ENCODE data around the gene CHD2. TPM values are rescaled to one million over a fixed set of nuclear protein-coding genes. Genes with fewer than 3 reads are reported as not detected.

Gene CHD2
- total RNA-seq, 1 experiment from 2014 or later, result 101 TPM

GRCh38 chr15:93029836-93030429 lies 129.8 kb downstream of the CHD2 start:
- Mint-ChIP-seq H3K9me3 (no peaks in the 10 kb centered on the region), H3K4me1 (peaks cover 28% of the 10 kb centered on the region), H3K27me3 (ENCODE audit: low read depth) (no peaks in the 10 kb centered on the region), H3K36me3 (peaks cover 17% of the 10 kb centered on the region), H3K27ac (no peak overlapping the region), H3K4me3 (no peak overlapping the region)
- DNase-seq (ENCODE audit: low spot score) (no peak), ATAC-seq (peak; percentile 5)
- peak; percentile 71 for TF ChIP-seq ZNF423 (CRISPR knock-in tag; IDR thresholded peaks at IDR 0.05)
- TF ChIP-seq TP53 (CRISPR knock-in tag; IDR thresholded peaks at IDR 0.05), result no peak
- TF ChIP-seq TEAD4 (CRISPR knock-in tag; IDR thresholded peaks at IDR 0.05), result no peak
- no peak for TF ChIP-seq NR2C2 (CRISPR knock-in tag; IDR thresholded peaks at IDR 0.05)
- TF ChIP-seq ATF1 (CRISPR knock-in tag; IDR thresholded peaks at IDR 0.05), result no peak
- TF ChIP-seq USF1 (CRISPR knock-in tag; IDR thresholded peaks at IDR 0.05), result no peak
- TF ChIP-seq, protein P1, sequence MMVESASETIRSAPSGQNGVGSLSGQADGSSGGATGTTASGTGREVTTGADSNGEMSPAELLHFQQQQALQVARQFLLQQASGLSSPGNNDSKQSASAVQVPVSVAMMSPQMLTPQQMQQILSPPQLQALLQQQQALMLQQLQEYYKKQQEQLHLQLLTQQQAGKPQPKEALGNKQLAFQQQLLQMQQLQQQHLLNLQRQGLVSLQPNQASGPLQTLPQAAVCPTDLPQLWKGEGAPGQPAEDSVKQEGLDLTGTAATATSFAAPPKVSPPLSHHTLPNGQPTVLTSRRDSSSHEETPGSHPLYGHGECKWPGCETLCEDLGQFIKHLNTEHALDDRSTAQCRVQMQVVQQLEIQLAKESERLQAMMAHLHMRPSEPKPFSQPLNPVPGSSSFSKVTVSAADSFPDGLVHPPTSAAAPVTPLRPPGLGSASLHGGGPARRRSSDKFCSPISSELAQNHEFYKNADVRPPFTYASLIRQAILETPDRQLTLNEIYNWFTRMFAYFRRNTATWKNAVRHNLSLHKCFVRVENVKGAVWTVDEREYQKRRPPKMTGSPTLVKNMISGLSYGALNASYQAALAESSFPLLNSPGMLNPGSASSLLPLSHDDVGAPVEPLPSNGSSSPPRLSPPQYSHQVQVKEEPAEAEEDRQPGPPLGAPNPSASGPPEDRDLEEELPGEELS (CRISPR knock-in tag; IDR thresholded peaks at IDR 0.05), result no peak
- ChIA-PET POLR2A (interaction anchor here (0.7 kb wide), 1 partner anchor 147 kb away, joined by 3 read pairs; no protein-coding TSS in a partner anchor), CTCF (interaction anchor here (0.6 to 6.3 kb wide), 48 partner anchors 9 to 1090 kb away, joined by 3 to 89 read pairs (median 3); no protein-coding TSS in a partner anchor)

DNA sequence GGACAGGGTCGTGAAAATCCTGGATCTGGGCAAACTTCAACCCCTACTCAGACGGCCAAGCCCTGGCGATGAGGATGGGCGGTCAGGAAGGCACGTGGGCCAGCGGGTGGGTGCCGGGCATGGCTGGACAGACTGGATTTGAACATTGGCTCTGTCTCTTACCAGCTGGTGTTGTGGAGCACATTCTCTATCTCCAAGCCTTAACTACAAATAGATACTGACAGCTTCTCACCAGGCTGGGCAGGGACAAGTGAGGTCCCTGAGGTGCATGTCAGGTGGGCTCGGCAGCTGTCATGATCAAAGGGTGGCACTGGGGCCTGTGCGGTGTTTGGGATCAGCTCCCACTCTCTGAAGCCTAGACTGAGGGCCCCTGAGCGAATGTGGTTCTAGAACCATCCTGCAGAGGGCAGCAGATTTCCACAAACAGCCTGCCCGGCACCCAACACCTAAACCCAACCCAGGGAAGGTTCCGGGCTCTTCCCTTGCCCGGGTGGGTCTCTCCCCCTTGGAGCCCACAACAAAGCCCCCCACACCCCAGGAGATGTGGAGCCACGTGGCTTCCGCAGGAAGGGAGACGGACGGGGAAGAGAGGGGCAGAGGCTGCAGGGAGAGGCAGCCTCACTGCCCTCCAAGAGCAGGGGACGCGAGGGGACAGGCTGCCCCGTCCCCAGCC lies 130.4 kb downstream of the CHD2 start:
- Mint-ChIP-seq H3K4me3 (no peak overlapping the region), H3K27me3 (ENCODE audit: low read depth) (no peaks in the 10 kb centered on the region), H3K27ac (no peak overlapping the region), H3K9me3 (no peaks in the 10 kb centered on the region), H3K36me3 (peaks cover 10% of the 10 kb centered on the region), H3K4me1 (peaks cover 28% of the 10 kb centered on the region)
- ChIA-PET POLR2A (interaction anchor here (0.7 kb wide), 1 partner anchor 148 kb away, joined by 3 read pairs; no protein-coding TSS in a partner anchor), CTCF (interaction anchor here (0.6 to 6.3 kb wide), 51 partner anchors 8 to 1092 kb away, joined by 3 to 89 read pairs (median 3); no protein-coding TSS in a partner anchor)
- ATAC-seq (peak; percentile 84), DNase-seq (ENCODE audit: low spot score) (peak; percentile 84)
- 0 out of 2 replicates have a peak, but pooled peaks have one; percentile 20 for TF ChIP-seq USF1 (CRISPR knock-in tag; IDR thresholded peaks at IDR 0.05)
- no peak for TF ChIP-seq SOX15 (CRISPR knock-in tag; IDR thresholded peaks at IDR 0.05)
- 0 out of 2 replicates have a peak, but pooled peaks have one; percentile 42 for TF ChIP-seq SMAD3 (CRISPR knock-in tag; IDR thresholded peaks at IDR 0.05; ENCODE audit: borderline replicate concordance)
- TF ChIP-seq CTCF (IDR thresholded peaks at IDR 0.05), result peak; percentile 90
- 0 out of 2 replicates have a peak, but pooled peaks have one; percentile 57 for TF ChIP-seq ZNF232 (CRISPR knock-in tag; IDR thresholded peaks at IDR 0.05)
- TF ChIP-seq, protein P2, sequence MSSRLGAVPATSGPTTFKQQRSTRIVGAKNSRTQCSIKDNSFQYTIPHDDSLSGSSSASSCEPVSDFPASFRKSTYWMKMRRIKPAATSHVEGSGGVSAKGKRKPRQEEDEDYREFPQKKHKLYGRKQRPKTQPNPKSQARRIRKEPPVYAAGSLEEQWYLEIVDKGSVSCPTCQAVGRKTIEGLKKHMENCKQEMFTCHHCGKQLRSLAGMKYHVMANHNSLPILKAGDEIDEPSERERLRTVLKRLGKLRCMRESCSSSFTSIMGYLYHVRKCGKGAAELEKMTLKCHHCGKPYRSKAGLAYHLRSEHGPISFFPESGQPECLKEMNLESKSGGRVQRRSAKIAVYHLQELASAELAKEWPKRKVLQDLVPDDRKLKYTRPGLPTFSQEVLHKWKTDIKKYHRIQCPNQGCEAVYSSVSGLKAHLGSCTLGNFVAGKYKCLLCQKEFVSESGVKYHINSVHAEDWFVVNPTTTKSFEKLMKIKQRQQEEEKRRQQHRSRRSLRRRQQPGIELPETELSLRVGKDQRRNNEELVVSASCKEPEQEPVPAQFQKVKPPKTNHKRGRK (CRISPR knock-in tag; IDR thresholded peaks at IDR 0.05; ENCODE audit: borderline replicate concordance), result no peak
- peak; percentile 50; the same call in 1 of the 2 replicates for TF ChIP-seq ZNF423 (CRISPR knock-in tag; IDR thresholded peaks at IDR 0.05)
- TF ChIP-seq, protein P3, sequence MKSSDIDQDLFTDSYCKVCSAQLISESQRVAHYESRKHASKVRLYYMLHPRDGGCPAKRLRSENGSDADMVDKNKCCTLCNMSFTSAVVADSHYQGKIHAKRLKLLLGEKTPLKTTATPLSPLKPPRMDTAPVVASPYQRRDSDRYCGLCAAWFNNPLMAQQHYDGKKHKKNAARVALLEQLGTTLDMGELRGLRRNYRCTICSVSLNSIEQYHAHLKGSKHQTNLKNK (CRISPR knock-in tag; IDR thresholded peaks at IDR 0.05), result peak; percentile 68; the same call in 1 of the 2 replicates

Measured in WTC11 (cell line).